GM23338 (cell line): Measurements from ENCODE around the gene SHANK2. TPM values are rescaled to one million over a fixed set of nuclear protein-coding genes. Genes with fewer than 3 reads are reported as not detected.

Experiments
- ATAC-seq: fragments of 200-7000 bp; cut with Tn5 transposase; 3 replicates; pipeline ENCODE4 v1.9.1; 2020
- DNase-seq: peaks from one replicate; pipeline ENCODE4 v3.0.0-alpha.2; 2015; ENCODE audit warnings: low spot score
- H2AFZ ChIP-seq: fragments of 200-600 bp; sonication (generic); 2 replicates; pipeline ENCODE4 v1.8.0; 2016; ENCODE audit warnings: antibody characterized with exemption, mild to moderate bottlenecking, moderate library complexity
- H3F3A ChIP-seq: fragments of 200-600 bp; sonication (generic); replicated peaks from 2 replicates; pipeline ENCODE4 v1.8.0; 2017; ENCODE audit warnings: antibody characterized with exemption, mixed run types, low read depth
- H3K27ac ChIP-seq: fragments of 200-600 bp; sonication (generic); 2 replicates; pipeline ENCODE4 v1.6.1; 2016; ENCODE audit warnings: low read depth
- H3K27me3 ChIP-seq: fragments of 200-600 bp; sonication (generic); 2 replicates; pipeline ENCODE4 v1.8.0; 2016; ENCODE audit warnings: mild to moderate bottlenecking, mixed run types, moderate library complexity; ENCODE audit not compliant: insufficient read depth
- H3K36me3 ChIP-seq: fragments of 200-600 bp; sonication (generic); 2 replicates; pipeline ENCODE4 v1.8.0; 2016; ENCODE audit warnings: mild to moderate bottlenecking; ENCODE audit not compliant: insufficient read depth
- H3K4me1 ChIP-seq: fragments of 200-600 bp; sonication (generic); 2 replicates; pipeline ENCODE4 v1.8.0; 2016; ENCODE audit warnings: mild to moderate bottlenecking, moderate library complexity; ENCODE audit not compliant: insufficient read depth
- H3K4me2 ChIP-seq: fragments of 200-600 bp; sonication (generic); 2 replicates; pipeline ENCODE4 v1.7.1; 2017; ENCODE audit warnings: mixed run types
- H3K4me3 ChIP-seq: fragments of 200-600 bp; sonication (generic); 2 replicates; pipeline ENCODE4 v1.6.1; 2016; ENCODE audit warnings: mixed run types
- H3K79me2 ChIP-seq: fragments of 200-600 bp; sonication (generic); replicated peaks from 2 replicates; pipeline ENCODE4 v1.8.0; 2017; ENCODE audit warnings: mild to moderate bottlenecking; ENCODE audit not compliant: insufficient read depth
- H3K9me2 ChIP-seq: fragments of 200-600 bp; sonication (generic); 2 replicates; pipeline ENCODE4 v1.8.0; 2017; ENCODE audit not compliant: insufficient read depth
- H4K20me1 ChIP-seq: fragments of 200-600 bp; sonication (generic); replicated peaks from 2 replicates; pipeline ENCODE4 v1.8.0; 2017; ENCODE audit warnings: mild to moderate bottlenecking; ENCODE audit not compliant: insufficient read depth
- H3K27ac Mint-ChIP-seq: 2 replicates; pipeline ENCODE4 v1.8.0; 2020; ENCODE audit warnings: inconsistent platforms, mild to moderate bottlenecking, moderate library complexity, mixed read lengths
- H3K27me3 Mint-ChIP-seq: 3 replicates; pipeline ENCODE4 v1.8.0; 2022; ENCODE audit warnings: low read depth, mild to moderate bottlenecking, moderate library complexity, mixed read lengths, inconsistent platforms; ENCODE audit not compliant: insufficient read depth, poor library complexity
- H3K36me3 Mint-ChIP-seq: 3 replicates; pipeline ENCODE4 v1.8.0; 2021; ENCODE audit warnings: low read depth, mild to moderate bottlenecking, inconsistent platforms, moderate library complexity, mixed read lengths
- H3K4me1 Mint-ChIP-seq: 3 replicates; pipeline ENCODE4 v1.8.0; 2020; ENCODE audit warnings: mild to moderate bottlenecking, inconsistent platforms, mixed read lengths
- H3K4me3 Mint-ChIP-seq: 3 replicates; pipeline ENCODE4 v1.8.0; 2021; ENCODE audit warnings: moderate library complexity, mild to moderate bottlenecking, inconsistent platforms, mixed read lengths
- H3K9me3 Mint-ChIP-seq: 3 replicates; pipeline ENCODE4 v1.8.0; 2020; ENCODE audit warnings: moderate library complexity, mild to moderate bottlenecking, inconsistent platforms, mixed read lengths
- CREB1 ChIP-seq: fragments of 250-450 bp; sonication (Bioruptor Pico); IDR thresholded peaks from 2 replicates; pipeline ENCODE4 v1.5.0; 2020; ENCODE audit warnings: low read depth, mild to moderate bottlenecking, moderate library complexity
- ETS1 ChIP-seq: IDR thresholded peaks from 2 replicates; pipeline ENCODE4 v1.6.1; 2016; ENCODE audit warnings: antibody characterized with exemption
- EZH2 ChIP-seq: fragments of 200-600 bp; sonication (generic); IDR thresholded peaks from one replicate; pipeline ENCODE4 v1.8.0; 2017; ENCODE audit warnings: antibody characterized with exemption, mild to moderate bottlenecking, low read depth; ENCODE audit not compliant: unreplicated experiment
- EZH2phosphoT487 ChIP-seq: fragments of 200-600 bp; sonication (generic); IDR thresholded peaks from one replicate; pipeline ENCODE4 v1.8.1; 2018; ENCODE audit warnings: antibody characterized with exemption; ENCODE audit not compliant: unreplicated experiment
- JUNB ChIP-seq: IDR thresholded peaks from one replicate; pipeline ENCODE4 v1.6.1; 2016; ENCODE audit warnings: antibody characterized with exemption; ENCODE audit not compliant: unreplicated experiment
- NANOG ChIP-seq: IDR thresholded peaks from 2 replicates; pipeline ENCODE4 v1.6.1; 2016; ENCODE audit warnings: antibody characterized with exemption, borderline replicate concordance
- POLR2AphosphoS5 ChIP-seq: IDR thresholded peaks from 2 replicates; pipeline ENCODE4 v1.6.1; 2016; ENCODE audit warnings: antibody characterized with exemption, low read depth
- STAT1 ChIP-seq: IDR thresholded peaks from one replicate; pipeline ENCODE4 v1.6.1; 2016; ENCODE audit warnings: antibody characterized with exemption; ENCODE audit not compliant: unreplicated experiment
- ZNF114 ChIP-seq: fragments of 250-450 bp; sonication (Bioruptor Pico); IDR thresholded peaks from 2 replicates; pipeline ENCODE4 v1.5.0; 2020; ENCODE audit warnings: mild to moderate bottlenecking, moderate library complexity
- ZNF462 ChIP-seq: fragments of 250-450 bp; sonication (Bioruptor Pico); IDR thresholded peaks from 2 replicates; pipeline ENCODE4 v1.5.0; 2020; ENCODE audit warnings: mild to moderate bottlenecking, moderate library complexity
- polyA plus RNA-seq: library from polyadenylated mRNA; unstranded; fragments of >200 nt; fragmentation: Nextera tagmentation; extraction: Ambion mirVana; gene quantifications from 2 replicates; pipeline ENCODE4 v1.2.1, GENCODE V29; 2016
- total RNA-seq: library from RNA; depleted of rRNA; stranded (reverse); fragments of >200 nt; shearing (Covaris generic); gene quantifications from 2 replicates; pipeline ENCODE4 v1.2.3, GENCODE V29; 2014

The SHANK2 gene
- total and polyA plus RNA-seq, 2 experiments from 2014 or later, result 22.0 to 81.4 TPM

- ATAC-seq, result no peak; the same call in 2 of the 3 replicates
- TF ChIP-seq JUNB, result no peak
- no peak for TF ChIP-seq STAT1
- TF ChIP-seq ZNF462, result no peak
- no peak for TF ChIP-seq ETS1
- TF ChIP-seq ZNF114, result no peak
- no peak for TF ChIP-seq EZH2
- no peak for TF ChIP-seq POLR2AphosphoS5
- TF ChIP-seq CREB1, result no peak
- no peak for TF ChIP-seq EZH2phosphoT487
- no peak for TF ChIP-seq NANOG
Observed at GRCh38 chr11:71207563-71207962, 44.8 kb downstream of the SHANK2 start.

More at GRCh38 chr11:71207563-71207962, 44.8 kb downstream of the SHANK2 start:
- Mint-ChIP-seq H3K9me3 (0 out of 3 replicates have a peak, but pooled peaks cover 3% of the 10 kb centered on the region), H3K4me1 (peaks cover 43% of the 10 kb centered on the region), H3K4me3 (no peak overlapping the region), H3K27ac (peak overlapping the region; percentile 79), H3K36me3 (peaks cover 26% of the 10 kb centered on the region), H3K27me3 (peaks cover 11% of the 10 kb centered on the region)
- H3K9me2 ChIP-seq, result no peaks in the 10 kb centered on the region
- H3K27me3 ChIP-seq, result no peaks in the 10 kb centered on the region
- peaks cover 19% of the 10 kb centered on the region for H3K4me1 ChIP-seq
- H3K36me3 ChIP-seq, result no peaks in the 10 kb centered on the region
- no peak for DNase-seq
- no peak overlapping the region for H3K4me3 ChIP-seq
- H3K79me2 ChIP-seq, result peaks cover 88% of the 10 kb centered on the region
- H3K27ac ChIP-seq, result no peak overlapping the region; the same call in 1 of the 2 replicates
- H4K20me1 ChIP-seq, result peaks cover 27% of the 10 kb centered on the region
- H2AFZ ChIP-seq, result no peak overlapping the region
- no peak overlapping the region for H3K4me2 ChIP-seq
- no peaks in the 10 kb centered on the region for H3F3A ChIP-seq
